T follicular helper cell (primary cell): ENCODE measurements around the gene OR8K1.

Experiments used
- DNase-seq: peaks from one replicate; pipeline ENCODE4 v3.0.0-alpha.2; 2020; ENCODE audit warnings: low read depth
- total RNA-seq, 2 experiments: gene quantifications; one replicate each; lab custom pipeline; 2026; lab: John Stamatoyannopoulos, UW

Gene OR8K1
- 0 reads per million in 2 experiments for total RNA-seq

GRCh38 chr11:56345739-56346138 lies at the start of gene OR8K1:
Gene OR8K1 (plus strand): TSS chr11:56346039. CDS start chr11:56346039, 0 bp downstream.
- no peak for DNase-seq

- no peak for DNase-seq
These were observed 48.9 kb upstream of the OR8K1 start for GRCh38 chr11:56296898-56297297.

DNA sequence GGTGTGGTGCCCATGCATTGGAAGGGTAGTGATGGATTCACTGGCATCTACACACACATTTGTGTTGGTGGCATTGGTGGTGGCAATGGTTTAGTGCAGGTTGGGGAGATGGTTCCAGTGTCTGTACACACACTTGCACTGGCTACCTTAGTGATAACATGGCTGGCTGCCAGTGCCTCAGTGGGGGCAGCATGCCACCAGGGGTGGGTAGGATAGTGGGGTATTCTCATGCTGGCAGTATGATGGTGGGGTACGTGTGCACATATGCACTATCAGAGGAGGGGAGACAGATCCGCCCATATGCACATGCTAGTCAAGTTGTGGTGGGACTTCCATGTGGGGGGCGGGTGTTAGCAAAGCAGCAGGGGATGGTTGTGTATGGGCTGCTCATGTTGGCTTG lies 38.0 kb upstream of the OR8K1 start:
- no peak for DNase-seq

DNA sequence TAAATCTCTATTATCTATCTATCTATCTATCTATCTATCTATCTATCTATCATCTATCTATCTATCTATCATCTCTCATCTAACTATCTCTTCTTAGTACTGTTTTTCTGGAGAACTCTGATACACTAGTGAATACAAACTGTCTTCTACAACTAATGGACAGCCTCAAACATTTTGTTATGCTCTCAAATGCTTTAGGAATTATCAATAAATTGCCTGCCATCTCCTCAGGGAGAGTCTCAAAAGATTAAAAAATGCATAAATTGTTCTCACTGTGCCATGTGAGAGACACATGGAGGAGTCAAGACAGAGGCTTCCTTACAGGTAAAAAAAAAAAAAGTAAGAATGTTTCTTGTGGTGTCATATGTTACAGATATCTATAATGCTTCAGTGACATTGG lies 31.0 kb upstream of the OR8K1 start, which contains the start of gene OR8K3:
OR8K3 (plus strand) TSS at position 301 of the 400 bp plus-strand sequence. CDS start 3,163 bp downstream, outside the sequence.
- no peak for DNase-seq

DNA sequence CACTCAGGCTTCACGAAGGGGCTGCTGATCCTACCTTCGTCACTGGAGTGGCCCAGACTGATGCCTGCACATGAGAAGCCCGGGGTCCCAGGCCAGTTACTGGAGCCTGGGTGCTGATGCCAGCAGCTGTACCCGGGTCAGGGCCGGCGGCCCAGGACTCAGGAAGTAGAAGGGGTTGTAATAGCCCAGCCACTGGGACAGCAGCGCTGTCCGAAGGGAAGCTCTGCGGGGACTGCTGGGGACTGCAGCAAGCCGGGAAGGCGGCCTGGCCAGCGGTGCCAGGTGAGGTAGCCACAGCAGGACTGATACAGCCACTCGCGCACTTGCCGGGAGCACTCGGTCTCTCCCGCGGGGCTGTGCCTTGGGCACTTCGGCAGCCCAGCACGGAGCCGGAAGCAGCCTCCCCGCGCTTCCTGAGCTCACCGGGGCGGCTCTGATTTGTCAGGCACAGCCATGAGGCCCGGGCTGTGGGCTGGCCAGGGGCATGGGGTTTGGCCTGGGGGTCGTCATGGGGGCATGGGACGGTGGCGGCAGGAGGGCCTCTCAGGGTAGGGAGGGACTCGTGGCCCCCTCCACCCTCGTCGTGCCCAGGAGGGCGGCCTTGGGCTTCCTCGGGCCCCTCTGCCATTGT lies 13.9 kb upstream of the OR8K1 start:
- no peak for DNase-seq

GRCh38 chr11:56333156-56333555 lies 12.7 kb upstream of the OR8K1 start:
- no peak for DNase-seq

DNA sequence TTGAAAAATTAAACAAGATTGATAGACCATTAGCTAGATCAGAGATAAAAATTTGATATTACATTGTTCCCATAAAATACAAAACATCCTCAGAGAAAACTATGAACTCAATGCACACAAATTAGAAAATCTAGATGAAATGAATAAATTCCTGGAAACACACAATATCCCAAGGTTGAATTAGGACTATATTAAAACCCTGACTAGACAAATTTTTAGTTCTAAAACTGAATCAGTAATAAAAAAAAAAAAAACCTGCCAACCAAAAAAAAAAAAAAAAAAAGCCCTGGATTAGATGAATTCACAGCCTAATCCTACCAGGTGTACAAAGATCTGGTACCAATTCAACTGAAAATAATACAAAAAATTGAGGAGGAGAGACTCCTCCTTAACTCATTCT lies 5.5 kb upstream of the OR8K1 start:
- DNase-seq: no peak

GRCh38 chr11:56353991-56354390 lies 8.2 kb downstream of the OR8K1 start, which contains the start of gene OR8J1:
Gene OR8J1 (plus strand): TSS chr11:56354291. CDS start chr11:56360247, 5,956 bp downstream.
- no peak for DNase-seq

DNA sequence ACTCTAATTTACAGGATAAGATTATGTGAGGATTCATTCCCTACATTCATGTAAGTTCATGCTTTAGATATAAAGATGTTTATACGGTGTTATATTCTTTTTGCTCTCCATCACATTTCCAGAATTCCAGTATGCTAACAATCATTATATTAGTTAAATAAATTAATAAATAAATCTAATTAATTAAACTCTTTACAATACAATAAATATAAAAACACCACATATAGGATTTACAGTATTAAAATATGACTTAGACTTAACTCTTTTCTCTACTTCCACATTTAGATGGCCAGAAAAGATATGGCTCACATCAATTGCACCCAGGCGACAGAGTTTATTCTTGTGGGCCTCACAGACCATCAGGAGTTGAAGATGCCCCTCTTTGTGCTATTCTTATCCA lies 29.5 kb downstream of the OR8K1 start, which contains the start of gene OR8U1:
OR8U1 (plus strand) TSS at position 301 of the 400 bp plus-strand sequence; CDS start at position 301, 0 bp downstream.
- no peak for DNase-seq

DNA sequence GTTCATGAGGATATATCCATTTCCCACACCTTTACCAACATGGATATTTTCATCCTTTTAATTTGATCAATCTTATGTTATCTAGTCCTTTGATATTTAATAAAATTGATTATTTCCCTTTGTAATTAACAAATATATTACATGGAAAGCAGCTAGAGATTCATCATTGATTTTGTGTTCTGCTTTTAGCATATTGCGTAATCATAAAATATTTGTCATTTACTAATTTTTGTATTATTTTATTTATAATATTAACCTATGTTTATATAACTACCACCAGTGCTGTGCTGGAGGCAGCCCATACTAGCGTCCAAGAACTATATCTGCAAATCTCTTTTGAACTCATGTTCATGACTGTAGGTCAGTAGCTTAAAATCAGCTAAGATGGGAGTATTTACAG lies 34.3 kb downstream of the OR8K1 start:
- DNase-seq: no peak

DNA sequence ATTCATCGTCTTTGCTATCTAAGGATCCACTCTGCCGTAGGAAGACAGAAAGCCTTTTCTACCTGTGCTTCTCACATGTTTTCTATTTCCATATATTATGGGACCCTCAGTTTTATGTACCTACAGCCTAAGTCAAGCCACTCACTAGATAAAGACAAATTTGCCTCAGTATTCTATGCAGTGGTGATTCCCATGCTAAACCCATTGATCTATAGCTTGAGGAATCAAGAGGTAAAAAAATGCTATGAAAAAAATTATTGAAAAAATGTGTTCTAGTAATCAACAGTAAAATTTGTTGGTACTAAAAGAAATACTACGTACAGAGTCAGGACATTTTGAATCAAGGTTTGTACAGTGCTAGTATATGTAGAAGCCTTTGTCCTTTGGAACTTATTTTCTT lies 48.5 kb downstream of the OR8K1 start:
- DNase-seq: no peak

DNA sequence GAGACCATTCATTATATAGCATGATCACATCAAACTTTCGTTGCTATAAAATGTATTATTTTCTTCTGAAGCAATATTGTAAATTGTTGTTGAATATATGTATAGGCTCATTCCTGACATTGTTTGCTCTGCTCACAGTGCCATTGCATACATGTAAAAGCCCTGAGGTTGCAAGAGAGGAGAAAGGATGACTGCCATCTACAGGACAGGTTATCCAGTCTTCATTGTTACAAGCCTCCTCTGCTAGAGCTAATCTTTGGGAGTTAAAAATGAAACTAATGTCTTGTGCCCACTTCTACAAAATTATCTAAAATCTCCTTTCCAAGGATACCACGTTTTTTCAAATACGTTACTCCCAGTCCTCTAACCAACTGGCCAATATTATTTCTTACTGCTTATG lies 50.2 kb downstream of the OR8K1 start:
- no peak for DNase-seq
